Islet precursor cell (in vitro differentiated cells): ENCODE measurements around the gene CISTR.
A peak's percentile ranks its signal among the peaks of the same experiment; 100 is the strongest.
"Not testable (repeated sequence)": the region's sequence is repeated elsewhere in the genome, so short reads cannot be mapped to it uniquely, and the experiment has no call there.

Experiments used
- DNase-seq: peaks from one replicate; pipeline ENCODE4 v3.0.0-alpha.2; 2018

CISTR gene

DNA sequence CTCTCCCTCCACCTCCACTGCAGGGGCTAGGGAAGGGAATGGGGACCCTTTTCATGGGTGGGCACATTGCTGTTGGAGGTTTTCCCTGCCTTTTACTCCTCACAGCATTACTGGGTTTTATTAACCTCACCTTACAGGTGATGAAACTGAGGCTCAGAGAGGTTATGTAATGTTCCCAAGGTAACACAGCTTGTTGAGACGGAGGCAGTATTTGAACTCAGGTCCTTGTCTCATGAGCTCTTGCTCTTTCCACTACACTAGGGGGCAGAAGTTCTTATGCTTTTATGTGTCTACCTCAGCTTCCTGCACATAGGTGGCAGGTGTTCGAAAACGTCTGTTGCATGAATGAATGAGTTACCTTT lies 11.7 kb downstream of the CISTR start:
- no peak for DNase-seq

DNA sequence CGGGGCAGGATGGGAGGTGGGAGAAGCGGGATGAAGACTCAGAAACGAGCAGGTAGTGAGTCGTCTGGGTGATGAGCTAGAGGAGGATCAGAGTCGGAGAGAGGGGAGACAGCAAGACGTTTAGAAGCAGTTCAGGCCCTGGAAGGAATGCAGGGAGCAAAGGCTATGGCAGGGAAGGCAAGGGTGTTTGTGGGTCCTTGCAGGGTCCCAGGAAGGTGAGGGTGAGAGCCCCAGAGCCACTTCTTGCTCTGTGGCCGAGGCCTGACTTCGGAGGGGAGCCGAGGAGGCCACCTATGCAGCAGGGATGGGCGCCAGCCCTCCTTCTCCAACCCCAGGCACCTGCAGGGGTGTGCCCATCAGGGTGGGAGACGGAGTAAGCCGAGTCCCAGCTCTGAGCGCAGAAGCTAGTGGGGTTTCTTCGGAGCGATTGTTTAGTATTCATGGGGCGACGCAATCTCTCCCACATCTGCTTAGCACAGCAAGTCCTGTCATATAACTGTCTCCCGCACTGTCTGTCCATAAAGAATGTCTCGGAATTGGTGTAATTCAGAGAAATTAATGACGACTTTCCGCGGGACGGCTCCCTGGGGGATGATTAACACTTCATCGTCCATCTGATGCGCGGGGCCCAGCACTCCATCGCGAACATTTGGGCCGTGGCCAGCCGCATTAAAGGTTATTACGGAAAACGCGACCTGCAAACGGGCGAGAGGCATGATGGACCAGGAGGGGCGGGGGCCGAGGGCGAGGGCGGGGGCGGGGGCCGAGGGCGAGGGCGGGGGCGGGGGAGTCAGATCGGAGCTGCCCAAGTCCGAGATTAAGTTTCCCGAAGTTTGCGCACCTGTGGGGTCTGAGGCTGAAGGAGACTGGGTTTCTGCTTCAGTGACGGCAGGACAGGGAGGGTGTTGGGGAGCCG lies 12.3 kb downstream of the CISTR start:
- DNase-seq: no peak

DNA sequence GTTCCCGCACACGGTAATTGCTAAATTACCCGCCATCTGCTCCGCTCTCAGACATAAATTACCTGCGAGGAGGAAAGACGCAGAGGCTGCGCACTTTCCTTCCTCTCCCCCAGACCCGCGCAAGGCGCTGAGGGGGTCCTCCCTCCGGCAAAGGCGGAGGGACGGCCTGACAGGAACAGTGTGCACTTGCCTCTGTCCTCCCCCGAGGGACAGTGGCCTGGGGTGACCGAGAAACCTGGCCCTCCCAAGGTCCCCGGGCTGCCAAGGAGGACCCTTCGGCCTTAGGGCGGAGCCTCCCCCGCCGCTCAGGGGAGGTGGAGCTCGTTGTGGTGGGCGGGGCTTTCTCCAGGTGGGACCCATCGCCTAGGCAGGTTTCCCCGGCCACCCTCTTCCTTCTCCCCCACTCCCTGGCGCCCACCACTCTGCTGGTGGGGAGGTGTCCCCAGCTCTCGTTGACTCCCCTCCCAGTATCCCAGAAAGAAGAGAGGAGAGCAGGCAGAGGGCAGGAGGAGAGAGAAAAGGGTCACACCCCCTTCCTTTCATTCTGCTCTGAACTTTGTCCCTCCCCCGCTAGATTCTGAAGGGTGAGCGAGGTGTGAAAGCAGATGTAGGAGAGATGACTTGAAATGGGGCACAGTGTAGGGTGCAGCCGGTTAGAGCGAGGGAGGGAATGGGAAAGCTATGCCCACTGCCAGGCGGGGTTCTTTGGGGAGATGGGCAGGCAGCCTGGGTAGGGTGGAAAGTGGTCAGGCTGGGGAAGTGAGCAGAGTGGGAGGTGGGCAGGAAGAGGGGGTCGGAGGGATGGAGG lies 13.2 kb downstream of the CISTR start:
- peak; percentile 82 for DNase-seq

DNA sequence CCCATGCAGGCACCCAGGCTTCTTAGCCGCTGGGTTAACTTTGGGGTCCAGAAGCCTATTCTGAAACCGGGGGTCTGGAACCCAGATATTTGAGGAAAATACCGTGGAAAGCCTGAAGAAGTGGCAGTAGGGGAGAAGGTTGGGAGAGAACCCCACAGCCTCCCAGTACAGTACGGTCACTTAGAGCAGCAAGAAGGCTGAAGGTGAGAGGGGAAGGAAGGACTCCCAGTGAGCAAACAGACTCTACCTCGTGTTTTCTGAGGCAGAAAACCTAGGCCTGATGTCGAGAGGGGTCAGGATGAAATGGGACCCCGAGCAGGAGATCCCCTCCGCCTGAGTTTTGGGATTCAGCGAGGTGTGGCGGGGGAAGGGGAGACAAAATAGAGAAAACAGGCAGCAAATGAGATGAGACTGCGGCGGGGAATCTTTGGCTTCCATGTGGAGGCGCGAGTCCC lies 13.8 kb downstream of the CISTR start:
- DNase-seq: no peak

DNA sequence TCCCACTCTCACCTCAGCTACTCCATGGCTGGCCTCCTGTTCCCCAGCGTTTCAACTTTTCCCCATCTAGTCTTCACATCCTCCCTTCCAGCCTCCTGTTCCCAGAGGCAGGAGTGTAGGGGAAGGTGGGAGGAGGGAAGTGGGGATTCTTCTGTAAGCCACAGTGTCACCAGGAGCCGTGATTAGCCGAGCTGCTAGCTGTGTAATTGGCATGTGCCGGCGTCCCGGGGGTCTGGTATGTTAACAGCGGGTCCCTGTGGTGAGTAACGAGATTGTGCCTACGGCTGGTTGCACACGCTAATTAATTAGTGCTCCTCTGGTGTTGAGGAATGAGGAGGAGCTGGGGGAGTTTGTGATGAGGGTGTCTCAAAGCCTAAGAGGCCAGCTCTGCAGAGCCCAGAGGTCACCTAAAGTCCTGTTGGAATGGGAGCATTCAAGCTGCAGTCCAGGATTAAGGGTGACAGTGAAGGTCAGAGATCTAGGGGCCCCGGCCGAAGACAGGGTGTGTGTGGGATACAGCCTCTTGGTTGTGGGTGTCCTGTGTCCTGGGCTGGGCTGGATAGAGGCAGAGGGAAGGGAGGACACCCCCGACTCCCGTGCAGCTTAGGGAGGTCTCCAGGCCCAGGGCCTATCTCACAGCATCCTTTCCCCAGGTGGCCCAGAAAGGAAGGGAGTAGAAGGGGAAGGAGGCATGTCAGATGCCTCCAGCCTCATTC lies 14.5 kb downstream of the CISTR start:
- DNase-seq: no peak

DNA sequence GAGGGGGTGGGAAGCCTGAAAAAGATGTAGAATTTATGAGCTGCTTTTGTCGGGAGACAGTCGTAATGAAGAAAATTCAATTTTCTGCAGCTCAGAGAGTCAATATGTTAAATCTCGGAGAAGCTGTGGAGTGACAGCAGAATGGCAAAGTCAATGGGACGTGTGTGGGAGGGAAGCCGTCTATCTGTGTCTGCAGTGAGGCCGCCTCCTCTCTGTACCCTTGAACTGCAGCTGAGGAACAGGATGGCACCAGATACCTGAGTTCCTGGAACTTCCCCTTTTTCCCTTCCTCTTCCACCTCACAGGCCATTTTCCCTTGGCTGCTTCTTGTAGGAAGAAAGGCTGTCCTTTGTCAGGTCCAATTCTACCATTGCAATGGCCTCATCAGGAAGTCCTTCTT lies 15.2 kb downstream of the CISTR start:
- no peak for DNase-seq

DNA sequence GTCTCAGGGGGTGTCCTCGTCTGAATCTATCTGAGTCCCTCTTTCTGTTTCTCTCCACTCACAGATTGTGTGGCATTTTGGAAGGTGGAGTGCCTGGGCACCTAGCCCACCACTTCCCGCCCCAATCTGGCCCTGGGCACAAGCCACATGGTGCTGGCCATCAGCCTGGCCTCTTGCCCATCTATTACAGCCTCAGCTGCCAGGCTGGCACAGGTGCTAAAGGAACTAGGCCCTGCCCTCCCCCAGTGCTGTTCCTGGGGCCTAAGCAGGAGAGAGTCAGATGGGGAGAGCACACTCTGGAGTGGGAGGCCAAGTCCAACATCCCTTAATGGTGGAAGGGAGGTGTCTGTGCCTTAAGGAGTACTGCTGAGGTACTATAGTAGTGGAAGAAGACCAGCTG lies 16.2 kb downstream of the CISTR start:
- no peak for DNase-seq

DNA sequence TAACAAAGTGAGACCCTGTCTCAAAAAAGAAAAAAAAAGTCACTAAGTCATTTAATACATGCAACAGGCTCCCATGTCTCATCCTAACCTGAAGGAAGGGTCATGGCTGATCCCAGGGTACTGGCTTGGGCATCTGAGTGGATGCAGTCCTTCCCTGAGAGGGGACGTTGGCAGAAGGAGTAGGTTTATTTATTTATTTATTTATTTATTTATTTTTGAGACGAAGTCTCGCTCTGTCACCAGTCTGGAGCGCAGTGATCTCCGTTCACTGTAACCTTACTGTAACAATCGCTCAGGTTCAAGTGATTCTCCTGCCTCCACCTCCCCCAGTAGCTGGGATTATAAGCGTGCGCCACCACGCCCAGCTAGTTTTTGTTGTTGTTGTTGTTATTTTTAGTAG lies 17.4 kb downstream of the CISTR start:
- DNase-seq: no peak

DNA sequence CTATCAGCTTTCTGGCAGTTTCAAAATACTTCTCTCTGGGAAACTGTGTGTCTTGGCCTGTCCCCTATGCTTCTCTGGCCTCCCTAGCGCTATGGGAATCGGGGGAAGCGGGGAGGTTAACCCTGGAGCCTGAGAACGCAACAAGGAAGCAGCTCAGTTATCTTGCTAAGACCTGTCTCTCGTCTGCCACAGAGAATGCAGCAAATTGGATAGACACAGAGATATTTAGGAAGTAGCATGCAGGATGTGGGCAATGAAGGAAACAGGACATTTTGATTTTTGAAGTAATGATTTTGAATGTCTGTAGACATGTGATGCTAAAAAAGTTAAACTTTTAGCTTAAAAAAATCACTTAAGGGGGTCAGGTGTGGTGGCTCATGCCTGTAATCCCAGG lies 18.0 kb downstream of the CISTR start:
- no peak for DNase-seq

DNA sequence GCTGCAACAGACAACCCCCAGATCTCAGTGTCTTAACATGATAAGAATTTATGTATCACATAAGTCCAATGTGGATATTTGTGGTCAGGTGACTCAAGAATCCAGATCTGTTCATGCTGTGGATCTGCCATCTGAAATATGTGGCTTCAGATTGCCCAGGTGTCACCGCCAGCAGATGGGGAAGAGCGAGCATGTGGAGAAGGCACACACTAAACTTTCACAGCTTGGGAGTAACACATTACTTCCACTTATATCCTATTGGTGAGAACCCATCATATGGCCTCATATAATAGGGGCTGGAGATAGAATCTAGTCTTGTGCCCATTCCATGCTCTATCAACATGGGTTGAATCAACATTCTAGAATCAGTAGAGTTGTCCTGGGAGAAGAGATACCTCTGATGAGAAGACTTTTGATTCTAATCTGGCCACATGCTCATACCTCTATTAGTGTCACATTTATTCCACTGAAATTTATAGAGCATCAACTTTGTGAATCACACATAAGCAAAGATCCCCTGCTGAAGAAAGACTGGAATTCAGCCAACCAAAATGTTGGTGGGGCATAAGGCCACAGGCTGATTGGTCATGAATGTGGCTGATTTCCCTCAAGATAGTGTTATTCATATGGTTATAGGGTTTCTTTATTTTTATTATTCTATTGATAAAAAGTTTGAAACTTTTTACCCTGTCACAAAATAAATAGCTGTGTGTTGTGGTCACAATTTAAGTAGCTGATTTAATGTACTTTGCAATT lies 18.6 kb downstream of the CISTR start:
- DNase-seq: no peak

DNA sequence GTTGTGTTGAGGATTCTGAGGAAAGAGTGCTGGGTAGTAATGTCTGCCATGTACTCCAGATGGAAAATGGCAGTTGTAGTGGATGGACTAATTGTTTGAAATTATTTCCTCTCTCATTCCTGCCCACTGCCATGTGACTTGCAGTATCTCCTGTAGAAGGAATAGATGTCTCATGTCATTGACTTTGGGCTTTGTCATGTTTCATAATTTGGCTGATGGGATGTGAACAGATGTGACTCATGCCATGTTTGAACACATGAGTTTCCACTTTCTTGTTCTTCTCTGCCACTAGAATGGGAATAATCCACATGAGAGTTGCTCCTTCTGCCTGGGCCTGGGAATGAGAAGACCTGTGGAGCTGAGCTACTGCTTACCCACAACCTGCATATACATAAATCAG lies 22.1 kb downstream of the CISTR start:
- no peak for DNase-seq

DNA sequence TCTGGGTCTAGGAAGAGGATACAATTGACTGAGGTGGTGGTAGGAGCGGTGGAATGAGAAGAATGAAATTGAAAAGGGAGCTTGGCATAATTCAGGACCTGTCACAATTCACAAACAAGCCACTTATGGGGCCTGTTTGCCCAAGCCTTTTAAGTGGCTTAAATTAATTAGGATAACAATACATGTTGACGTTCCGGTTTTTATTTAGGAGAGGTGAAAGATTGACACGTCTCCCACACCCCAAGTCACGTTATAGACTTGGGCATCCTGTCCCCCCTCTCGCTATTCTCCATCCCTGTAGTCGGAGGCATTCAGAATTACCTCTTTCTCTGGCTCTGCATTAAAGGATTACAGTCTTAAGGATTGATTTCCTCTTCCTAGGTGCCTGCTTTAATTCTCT lies 23.6 kb downstream of the CISTR start:
- no peak for DNase-seq

DNA sequence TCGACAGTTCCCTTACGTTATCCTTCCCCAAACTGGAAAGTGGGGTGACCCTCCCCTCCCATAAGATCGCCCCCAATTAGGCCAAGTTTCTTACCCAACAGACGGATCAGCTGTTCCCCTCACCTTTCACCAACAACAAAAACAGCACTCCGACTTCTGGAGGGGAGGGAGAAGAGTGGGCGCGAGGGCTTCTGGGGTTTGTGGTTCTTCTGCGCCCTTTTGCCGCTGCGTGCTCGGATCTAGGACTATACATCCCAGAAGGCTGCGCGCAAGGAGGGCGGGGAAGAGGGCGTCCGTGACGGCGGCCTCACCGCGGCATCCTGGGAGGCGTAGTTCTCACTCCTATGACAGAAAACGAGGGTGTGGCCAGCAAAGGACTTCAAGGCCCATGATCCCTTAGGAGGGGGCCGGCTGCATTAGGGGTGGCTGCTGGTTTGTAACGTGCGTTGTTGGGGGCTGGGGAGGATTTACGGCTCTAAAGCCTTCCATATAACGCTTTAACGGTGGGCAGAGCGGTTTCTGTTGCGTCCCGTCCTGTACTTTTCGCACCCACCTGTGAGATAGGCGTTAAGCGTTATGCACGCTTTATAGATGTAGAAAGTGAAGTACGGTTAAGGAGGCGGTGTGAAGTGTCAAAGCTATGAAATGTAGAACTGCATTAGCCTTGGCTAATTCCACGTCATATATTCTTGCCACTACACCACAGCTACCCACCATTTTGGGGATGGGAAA lies 24.3 kb downstream of the CISTR start, which contains the start of gene CALCOCO1:
Gene CALCOCO1 (minus strand): TSS at position 143 of the 732 bp plus-strand sequence. CDS start 2,210 bp downstream, outside the sequence.
- peak; percentile 100 for DNase-seq

DNA sequence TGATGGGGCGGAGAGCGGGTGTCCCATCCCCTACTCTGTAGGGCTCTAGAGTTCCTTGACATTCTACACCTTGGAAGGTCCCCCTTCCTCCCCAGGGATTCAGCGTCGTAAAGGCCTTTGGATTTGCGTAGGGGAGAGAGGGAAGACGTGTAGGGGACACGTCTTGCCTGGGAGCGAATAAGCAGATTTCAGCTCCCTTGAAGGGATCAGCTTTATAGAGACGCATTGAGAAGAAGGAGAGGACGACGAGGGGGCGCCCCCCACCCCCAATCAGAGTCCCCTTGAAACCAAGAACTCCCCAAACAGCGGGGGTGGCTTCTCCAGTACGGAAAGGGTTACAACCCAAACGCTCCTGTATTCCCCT lies 24.9 kb downstream of the CISTR start:
- no peak for DNase-seq

DNA sequence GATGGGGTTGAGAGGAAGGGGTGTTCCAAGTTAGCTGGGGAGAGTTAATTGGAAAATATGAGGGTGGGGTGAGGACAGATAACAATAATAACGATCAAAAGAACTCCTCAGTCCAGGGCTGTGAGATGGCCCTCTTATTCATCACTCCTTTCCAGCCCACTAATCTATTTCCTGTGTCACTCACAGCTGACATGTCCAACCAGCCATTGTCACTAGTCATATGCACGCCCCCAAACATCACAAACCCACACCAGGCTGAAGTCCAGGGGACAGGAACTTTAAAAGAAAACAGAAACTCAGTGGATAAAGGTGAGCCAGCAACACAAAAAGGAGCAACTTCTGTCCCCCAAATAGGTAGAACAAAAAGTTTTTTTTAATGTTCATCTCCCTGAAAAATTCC lies 25.4 kb downstream of the CISTR start:
- DNase-seq: no peak

DNA sequence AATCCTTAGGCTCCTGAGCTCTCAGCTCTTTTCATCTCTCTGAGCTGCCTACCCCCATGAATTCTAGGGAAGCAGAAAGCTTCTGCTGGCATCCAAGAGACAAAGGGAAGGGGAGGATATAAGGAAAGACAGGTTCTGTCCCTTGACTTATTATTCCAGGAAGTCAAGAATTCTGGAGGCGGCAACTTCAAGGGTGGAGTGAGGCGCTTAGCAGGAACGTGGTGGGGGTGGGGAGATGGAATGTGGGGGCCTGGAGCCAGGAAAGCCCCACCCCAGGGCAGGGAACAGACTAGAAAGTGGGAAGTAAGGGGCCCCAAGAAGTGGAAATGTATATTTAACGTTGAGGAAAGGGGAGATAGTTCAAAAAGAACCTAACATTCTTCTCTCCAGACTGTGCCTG lies 26.0 kb downstream of the CISTR start:
- DNase-seq: no peak

DNA sequence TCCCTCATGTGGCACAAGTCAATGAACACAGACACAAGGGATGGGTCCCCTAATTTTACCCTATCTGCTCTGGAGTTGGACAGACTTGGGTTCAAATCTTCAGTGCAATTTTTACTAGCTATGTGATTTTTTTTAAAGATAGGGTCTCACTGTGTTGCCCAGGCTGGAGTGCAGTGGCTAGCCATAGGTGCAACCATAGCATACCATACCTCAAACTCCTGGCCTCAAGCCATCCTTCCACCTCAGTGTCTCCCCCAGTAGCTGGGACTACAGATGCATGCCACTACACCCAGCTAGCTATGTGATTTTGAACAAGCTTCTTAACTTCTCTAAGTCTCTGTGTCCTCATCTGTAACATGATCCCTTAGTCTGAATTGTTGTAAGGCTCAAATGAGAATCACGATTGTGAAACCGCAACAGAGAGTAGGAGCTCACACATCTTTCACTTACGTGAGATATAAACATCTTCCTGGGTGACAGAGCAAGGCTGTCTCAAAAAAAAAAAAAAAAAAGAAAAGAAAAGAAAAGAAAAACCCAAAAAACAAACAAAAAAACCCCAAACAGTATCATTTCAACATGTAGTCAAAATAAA lies 29.2 kb downstream of the CISTR start:
- DNase-seq: no peak

DNA sequence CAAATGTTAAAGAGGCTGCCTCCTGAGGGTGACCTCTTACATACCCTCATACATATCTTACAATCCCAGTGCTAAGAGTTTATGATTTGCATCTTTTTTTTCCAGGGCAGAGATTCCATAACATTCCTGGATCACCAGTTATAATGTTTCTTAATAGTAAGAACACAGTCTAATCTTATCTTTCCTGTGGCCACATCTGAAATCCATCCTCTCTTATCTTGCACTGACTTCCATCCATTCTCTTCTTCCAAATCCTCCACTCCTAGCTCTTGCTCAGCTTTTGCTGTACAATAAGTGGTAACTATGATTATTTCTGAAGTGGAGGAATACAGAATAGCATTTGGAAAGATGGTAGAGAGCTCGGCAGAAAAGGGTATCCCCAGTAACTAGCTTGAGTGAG lies 30.8 kb downstream of the CISTR start:
- DNase-seq: no peak

DNA sequence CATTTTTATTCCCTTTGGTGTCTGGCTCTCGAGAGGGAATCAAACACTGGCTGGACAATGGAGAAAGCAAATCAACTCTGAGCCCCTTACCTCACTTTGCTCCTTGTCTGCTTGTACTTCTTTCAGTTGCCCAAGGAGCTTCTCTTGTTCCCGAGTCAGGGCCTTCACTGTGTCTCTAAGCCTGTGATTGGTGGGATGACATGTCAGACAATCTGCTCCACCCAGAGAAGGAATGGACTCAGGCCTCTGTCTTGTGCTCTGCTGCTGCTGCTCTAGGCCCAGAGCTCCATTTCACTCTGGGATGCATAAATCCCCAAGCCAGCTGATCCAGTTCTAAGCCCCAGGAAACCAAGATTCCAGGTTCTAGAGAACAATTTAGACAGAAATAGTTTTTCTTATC lies 32.1 kb downstream of the CISTR start:
- no peak for DNase-seq

DNA sequence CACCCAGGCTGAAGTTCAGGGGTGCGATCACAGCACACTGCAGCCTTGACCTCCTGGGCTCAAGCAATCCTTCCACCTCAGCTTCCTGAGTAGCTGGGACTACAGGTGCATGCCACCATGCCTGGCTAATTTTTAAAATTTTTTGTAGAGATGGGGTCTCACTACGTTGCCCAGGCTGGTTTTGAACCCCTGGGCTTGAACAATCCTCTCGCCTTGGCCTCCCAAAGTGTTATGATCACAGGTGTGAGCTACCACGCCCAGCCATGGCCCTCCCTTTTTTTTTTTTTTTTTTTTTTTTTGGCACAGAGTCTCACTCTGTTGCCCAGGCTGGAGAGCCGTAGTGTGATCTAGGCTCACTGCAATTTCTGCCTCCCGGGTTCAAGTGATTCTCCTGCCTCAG lies 33.2 kb downstream of the CISTR start:
- DNase-seq: not testable (repeated sequence)

DNA sequence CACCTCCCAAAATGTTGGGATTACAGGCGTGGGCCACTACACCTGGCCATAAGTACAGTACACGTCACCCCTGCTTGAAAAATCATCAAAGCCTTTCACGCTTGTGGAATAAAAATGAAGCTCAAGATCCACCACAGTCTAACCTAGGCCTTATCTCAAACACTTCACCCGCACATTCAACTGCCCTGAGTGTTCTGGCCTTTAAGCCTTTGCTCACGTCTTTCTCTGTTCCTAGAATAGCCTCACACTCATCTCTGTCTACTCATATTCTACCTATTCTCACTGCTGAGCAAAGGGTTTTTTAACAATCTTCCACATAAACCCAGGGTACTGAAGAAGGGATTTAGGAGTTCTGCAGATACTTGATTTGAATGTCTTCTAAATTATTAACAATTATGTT lies 34.5 kb downstream of the CISTR start:
- no peak for DNase-seq

DNA sequence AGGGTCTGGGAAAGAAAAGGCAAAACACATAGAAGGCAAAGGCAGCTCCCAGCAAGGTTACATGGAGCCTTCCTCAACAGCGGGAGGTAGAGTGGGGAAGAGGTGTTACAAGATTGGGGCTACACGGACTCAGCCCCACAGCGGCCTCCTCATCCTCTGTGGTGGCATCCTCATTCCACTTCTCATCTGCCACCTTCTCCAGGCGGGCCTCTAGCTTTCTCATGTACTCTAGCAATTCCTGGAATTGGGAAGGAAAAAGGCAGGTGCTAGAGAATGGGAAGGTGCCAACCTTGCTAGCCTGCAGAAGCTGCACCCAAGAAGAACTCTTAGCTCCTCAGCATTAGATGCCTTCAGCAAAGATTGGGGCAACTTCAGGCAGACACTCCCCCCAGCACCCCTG lies 37.8 kb downstream of the CISTR start:
- DNase-seq: no peak
